ENCODE results near the gene PCSK6.
"Not testable (repeated sequence)": the region's sequence is repeated elsewhere in the genome, so short reads cannot be mapped to it uniquely, and the experiment has no call there.

PCSK6 gene

GRCh38 chr15:101357333-101357732 is 132.2 kb downstream of the PCSK6 start:
- TF ChIP-seq CTCF (conservative IDR thresholded peaks at IDR 0.05; ENCODE audit: low read length) (no peak), EZH2phosphoT487 (IDR thresholded peaks at IDR 0.05; ENCODE audit: borderline replicate concordance) (no peak)

GRCh38 chr15:101356512-101357172 is 132.9 kb downstream of the PCSK6 start:
- not testable (repeated sequence) for H2AFZ ChIP-seq (ENCODE audit: low read length); H3F3A ChIP-seq (ENCODE audit: low read depth); H3K79me2 ChIP-seq (ENCODE audit: insufficient read depth, low read length); H3K36me3 ChIP-seq (ENCODE audit: insufficient read depth, low read length); H3K9ac ChIP-seq (ENCODE audit: low read depth, low read length, poor library complexity, severe bottlenecking); H3K4me2 ChIP-seq (ENCODE audit: low read depth, low read length, poor library complexity, severe bottlenecking); H4K20me1 ChIP-seq (ENCODE audit: insufficient read depth, low read length, poor library complexity, severe bottlenecking); H3K9me2 ChIP-seq (replicated peaks; ENCODE audit: low read depth, low read length); H3K4me1 ChIP-seq (ENCODE audit: insufficient read depth, low read length, poor library complexity, severe bottlenecking); H3K27me3 ChIP-seq (ENCODE audit: insufficient read depth, low read length, poor library complexity, severe bottlenecking); H3K9me3 ChIP-seq (ENCODE audit: insufficient read depth, low read depth, low read length); H3K4me3 ChIP-seq (ENCODE audit: low read length, poor library complexity, severe bottlenecking)

More at GRCh38 chr15:101357333-101357732, 132.2 kb downstream of the PCSK6 start:
- H3K9ac ChIP-seq (ENCODE audit: low read depth, low read length, poor library complexity, severe bottlenecking), result no peak overlapping the region
- no peak overlapping the region for H3K4me3 ChIP-seq (ENCODE audit: low read length, poor library complexity, severe bottlenecking)
- H2AFZ ChIP-seq (ENCODE audit: low read length), result no peak overlapping the region
- H3K4me1 ChIP-seq (ENCODE audit: insufficient read depth, low read length, poor library complexity, severe bottlenecking), result no peaks in the 10 kb centered on the region
- no peaks in the 10 kb centered on the region for H4K20me1 ChIP-seq (ENCODE audit: insufficient read depth, low read length, poor library complexity, severe bottlenecking)
- H3K4me2 ChIP-seq (ENCODE audit: low read depth, low read length, poor library complexity, severe bottlenecking), result no peak overlapping the region
- H3K27me3 ChIP-seq (ENCODE audit: insufficient read depth, low read length, poor library complexity, severe bottlenecking), result no peaks in the 10 kb centered on the region
- no peaks in the 10 kb centered on the region; the same call in 1 of the 2 replicates for H3K9me3 ChIP-seq (ENCODE audit: insufficient read depth, low read depth, low read length)
- no peaks in the 10 kb centered on the region for H3K9me2 ChIP-seq (replicated peaks; ENCODE audit: low read depth, low read length)
- no peaks in the 10 kb centered on the region for H3K79me2 ChIP-seq (ENCODE audit: insufficient read depth, low read length)
- no peaks in the 10 kb centered on the region for H3F3A ChIP-seq (ENCODE audit: low read depth)
- H3K36me3 ChIP-seq (ENCODE audit: insufficient read depth, low read length), result no peaks in the 10 kb centered on the region

GRCh38 chr15:101355678-101356464 is 133.6 kb downstream of the PCSK6 start:
- no peaks in the 10 kb centered on the region for H3K27me3 ChIP-seq (ENCODE audit: insufficient read depth, low read length, poor library complexity, severe bottlenecking)
- H3K4me3 ChIP-seq (ENCODE audit: low read length, poor library complexity, severe bottlenecking), result no peak overlapping the region
- no peaks in the 10 kb centered on the region for H3F3A ChIP-seq (ENCODE audit: low read depth)

More at GRCh38 chr15:101355678-101356464, 133.6 kb downstream of the PCSK6 start:
- H3K36me3 ChIP-seq (ENCODE audit: insufficient read depth, low read length), result no peaks in the 10 kb centered on the region
- H3K9ac ChIP-seq (ENCODE audit: low read depth, low read length, poor library complexity, severe bottlenecking), result no peak overlapping the region
- no peak overlapping the region for H3K4me2 ChIP-seq (ENCODE audit: low read depth, low read length, poor library complexity, severe bottlenecking)
- no peaks in the 10 kb centered on the region for H3K4me1 ChIP-seq (ENCODE audit: insufficient read depth, low read length, poor library complexity, severe bottlenecking)
- H3K9me2 ChIP-seq (replicated peaks; ENCODE audit: low read depth, low read length), result no peaks in the 10 kb centered on the region
- H2AFZ ChIP-seq (ENCODE audit: low read length), result no peak overlapping the region
- H3K9me3 ChIP-seq (ENCODE audit: insufficient read depth, low read depth, low read length), result no peaks in the 10 kb centered on the region; the same call in 1 of the 2 replicates
- no peaks in the 10 kb centered on the region for H3K79me2 ChIP-seq (ENCODE audit: insufficient read depth, low read length)
- no peaks in the 10 kb centered on the region for H4K20me1 ChIP-seq (ENCODE audit: insufficient read depth, low read length, poor library complexity, severe bottlenecking)
- TF ChIP-seq EZH2phosphoT487 (IDR thresholded peaks at IDR 0.05; ENCODE audit: borderline replicate concordance), result no peak
- no peak for TF ChIP-seq CTCF (conservative IDR thresholded peaks at IDR 0.05; ENCODE audit: low read length)
